ENCODE measurements around the gene RC3H1. TPM values are rescaled to one million over a fixed set of nuclear protein-coding genes. Genes with fewer than 3 reads are reported as not detected.

RC3H1 gene
- total and polyA plus RNA-seq, 9 of the 15 experiments (the other 6 are each of a cell fraction or from before 2014, with no cell fraction given): 2.4 to 31.7 (median 12.4) TPM

DNA sequence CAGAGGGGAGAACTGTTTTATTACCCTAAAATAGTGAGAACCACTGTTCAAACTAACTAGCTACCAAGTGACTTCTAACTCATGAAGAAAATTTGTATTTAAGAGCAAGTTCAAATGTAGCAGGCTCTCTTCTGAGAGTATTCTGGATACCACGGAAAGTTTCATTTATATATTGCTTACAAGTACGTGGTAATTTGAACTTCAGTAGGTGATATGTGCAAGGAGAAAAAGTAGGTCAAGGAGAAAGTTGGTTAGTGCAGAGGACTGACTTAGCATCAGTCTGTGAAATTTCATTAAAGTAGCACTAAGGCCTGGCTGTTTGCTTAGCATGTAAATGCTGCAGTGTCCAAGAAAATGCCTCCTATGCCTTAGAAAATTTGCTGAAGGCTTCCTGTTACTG, 121.7 kb downstream of the RC3H1 start:
- 23% methylated on average over 2 of the region's 2 CpGs for WGBS (ENCODE audit: insufficient coverage, low coverage, missing lambda C conversion rate)
- ChIA-PET POLR2A (no interaction called here), CTCF (ENCODE audit: low intra/inter-chr PET ratio) (no interaction called here)
- Histone ChIP-seq H3K9me3 (replicated peaks; ENCODE audit: control insufficient read depth, insufficient read depth, low read depth, low read length) (no peaks in the 10 kb centered on the region), H3K4me2 (ENCODE audit: insufficient read depth, low read length) (no peak overlapping the region), H3K4me1 (replicated peaks in 1 of 2; ENCODE audit: control insufficient read depth in 2 of 2, insufficient read depth in 2 of 2, low read length in 2 of 2) (no peaks in the 10 kb centered on the region), H3K9me1 (ENCODE audit: control insufficient read depth, insufficient read depth, low read length) (no peaks in the 10 kb centered on the region), H3K27ac (ENCODE audit: extremely low read depth, low read depth, low read length) (no peak overlapping the region), H3K4me3 (no peak overlapping the region), H2AFZ (ENCODE audit: low read depth, low read length) (no peak overlapping the region), H3K9ac (ENCODE audit: insufficient read depth in 1 of 2, low read depth in 2 of 2, low read length in 2 of 2) (no peak overlapping the region), H3K27me3 (ENCODE audit: control insufficient read depth in 2 of 2, insufficient read depth in 2 of 2, low read length in 2 of 2) (no peaks in the 10 kb centered on the region), H3K79me2 (ENCODE audit: control insufficient read depth, insufficient read depth, low read length) (no peaks in the 10 kb centered on the region), H4K20me1 (replicated peaks; ENCODE audit: control insufficient read depth, insufficient read depth, low read length) (no peaks in the 10 kb centered on the region), H3K36me3 (ENCODE audit: control insufficient read depth, insufficient read depth, low read length) (no peaks in the 10 kb centered on the region)
- no TSS peak for BruUV-seq (replicated peaks)
- intact Hi-C loops (cut with micrococcal nuclease) (no loop called here), in situ Hi-C loops (cut with MboI) (no loop called here)
- TF ChIP-seq FOXJ3 (CRISPR knock-in tag; IDR thresholded peaks at IDR 0.05) (no peak), SRSF7 (optimal IDR thresholded peaks at IDR 0.05; ENCODE audit: low read depth, low read length) (no peak), RBM34 (IDR thresholded peaks at IDR 0.05; ENCODE audit: borderline replicate concordance, insufficient read depth, low read length) (no peak), GABPB1 (CRISPR knock-in tag; IDR thresholded peaks at IDR 0.05) (no peak), ZNF354B (CRISPR knock-in tag; IDR thresholded peaks at IDR 0.05) (no peak), ATF7 (IDR thresholded peaks at IDR 0.05) (no peak), CHD4 (IDR thresholded peaks at IDR 0.05; ENCODE audit: insufficient read depth, insufficient replicate concordance, low read depth, low read length, poor library complexity, severe bottlenecking) (no peak), NCOA6 (IDR thresholded peaks at IDR 0.05) (no peak)
- TF ChIP-seq, protein P1, sequence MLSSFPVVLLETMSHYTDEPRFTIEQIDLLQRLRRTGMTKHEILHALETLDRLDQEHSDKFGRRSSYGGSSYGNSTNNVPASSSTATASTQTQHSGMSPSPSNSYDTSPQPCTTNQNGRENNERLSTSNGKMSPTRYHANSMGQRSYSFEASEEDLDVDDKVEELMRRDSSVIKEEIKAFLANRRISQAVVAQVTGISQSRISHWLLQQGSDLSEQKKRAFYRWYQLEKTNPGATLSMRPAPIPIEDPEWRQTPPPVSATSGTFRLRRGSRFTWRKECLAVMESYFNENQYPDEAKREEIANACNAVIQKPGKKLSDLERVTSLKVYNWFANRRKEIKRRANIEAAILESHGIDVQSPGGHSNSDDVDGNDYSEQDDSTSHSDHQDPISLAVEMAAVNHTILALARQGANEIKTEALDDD (IDR thresholded peaks at IDR 0.05): no peak
- TF ChIP-seq, protein P2, sequence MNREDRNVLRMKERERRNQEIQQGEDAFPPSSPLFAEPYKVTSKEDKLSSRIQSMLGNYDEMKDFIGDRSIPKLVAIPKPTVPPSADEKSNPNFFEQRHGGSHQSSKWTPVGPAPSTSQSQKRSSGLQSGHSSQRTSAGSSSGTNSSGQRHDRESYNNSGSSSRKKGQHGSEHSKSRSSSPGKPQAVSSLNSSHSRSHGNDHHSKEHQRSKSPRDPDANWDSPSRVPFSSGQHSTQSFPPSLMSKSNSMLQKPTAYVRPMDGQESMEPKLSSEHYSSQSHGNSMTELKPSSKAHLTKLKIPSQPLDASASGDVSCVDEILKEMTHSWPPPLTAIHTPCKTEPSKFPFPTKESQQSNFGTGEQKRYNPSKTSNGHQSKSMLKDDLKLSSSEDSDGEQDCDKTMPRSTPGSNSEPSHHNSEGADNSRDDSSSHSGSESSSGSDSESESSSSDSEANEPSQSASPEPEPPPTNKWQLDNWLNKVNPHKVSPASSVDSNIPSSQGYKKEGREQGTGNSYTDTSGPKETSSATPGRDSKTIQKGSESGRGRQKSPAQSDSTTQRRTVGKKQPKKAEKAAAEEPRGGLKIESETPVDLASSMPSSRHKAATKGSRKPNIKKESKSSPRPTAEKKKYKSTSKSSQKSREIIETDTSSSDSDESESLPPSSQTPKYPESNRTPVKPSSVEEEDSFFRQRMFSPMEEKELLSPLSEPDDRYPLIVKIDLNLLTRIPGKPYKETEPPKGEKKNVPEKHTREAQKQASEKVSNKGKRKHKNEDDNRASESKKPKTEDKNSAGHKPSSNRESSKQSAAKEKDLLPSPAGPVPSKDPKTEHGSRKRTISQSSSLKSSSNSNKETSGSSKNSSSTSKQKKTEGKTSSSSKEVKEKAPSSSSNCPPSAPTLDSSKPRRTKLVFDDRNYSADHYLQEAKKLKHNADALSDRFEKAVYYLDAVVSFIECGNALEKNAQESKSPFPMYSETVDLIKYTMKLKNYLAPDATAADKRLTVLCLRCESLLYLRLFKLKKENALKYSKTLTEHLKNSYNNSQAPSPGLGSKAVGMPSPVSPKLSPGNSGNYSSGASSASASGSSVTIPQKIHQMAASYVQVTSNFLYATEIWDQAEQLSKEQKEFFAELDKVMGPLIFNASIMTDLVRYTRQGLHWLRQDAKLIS (CRISPR knock-in tag; IDR thresholded peaks at IDR 0.05): no peak
- TF ChIP-seq, protein P3, sequence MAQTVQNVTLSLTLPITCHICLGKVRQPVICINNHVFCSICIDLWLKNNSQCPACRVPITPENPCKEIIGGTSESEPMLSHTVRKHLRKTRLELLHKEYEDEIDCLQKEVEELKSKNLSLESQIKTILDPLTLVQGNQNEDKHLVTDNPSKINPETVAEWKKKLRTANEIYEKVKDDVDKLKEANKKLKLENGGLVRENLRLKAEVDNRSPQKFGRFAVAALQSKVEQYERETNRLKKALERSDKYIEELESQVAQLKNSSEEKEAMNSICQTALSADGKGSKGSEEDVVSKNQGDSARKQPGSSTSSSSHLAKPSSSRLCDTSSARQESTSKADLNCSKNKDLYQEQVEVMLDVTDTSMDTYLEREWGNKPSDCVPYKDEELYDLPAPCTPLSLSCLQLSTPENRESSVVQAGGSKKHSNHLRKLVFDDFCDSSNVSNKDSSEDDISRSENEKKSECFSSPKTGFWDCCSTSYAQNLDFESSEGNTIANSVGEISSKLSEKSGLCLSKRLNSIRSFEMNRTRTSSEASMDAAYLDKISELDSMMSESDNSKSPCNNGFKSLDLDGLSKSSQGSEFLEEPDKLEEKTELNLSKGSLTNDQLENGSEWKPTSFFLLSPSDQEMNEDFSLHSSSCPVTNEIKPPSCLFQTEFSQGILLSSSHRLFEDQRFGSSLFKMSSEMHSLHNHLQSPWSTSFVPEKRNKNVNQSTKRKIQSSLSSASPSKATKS (CRISPR knock-in tag; IDR thresholded peaks at IDR 0.05): no peak
- TF ChIP-seq, protein P4, sequence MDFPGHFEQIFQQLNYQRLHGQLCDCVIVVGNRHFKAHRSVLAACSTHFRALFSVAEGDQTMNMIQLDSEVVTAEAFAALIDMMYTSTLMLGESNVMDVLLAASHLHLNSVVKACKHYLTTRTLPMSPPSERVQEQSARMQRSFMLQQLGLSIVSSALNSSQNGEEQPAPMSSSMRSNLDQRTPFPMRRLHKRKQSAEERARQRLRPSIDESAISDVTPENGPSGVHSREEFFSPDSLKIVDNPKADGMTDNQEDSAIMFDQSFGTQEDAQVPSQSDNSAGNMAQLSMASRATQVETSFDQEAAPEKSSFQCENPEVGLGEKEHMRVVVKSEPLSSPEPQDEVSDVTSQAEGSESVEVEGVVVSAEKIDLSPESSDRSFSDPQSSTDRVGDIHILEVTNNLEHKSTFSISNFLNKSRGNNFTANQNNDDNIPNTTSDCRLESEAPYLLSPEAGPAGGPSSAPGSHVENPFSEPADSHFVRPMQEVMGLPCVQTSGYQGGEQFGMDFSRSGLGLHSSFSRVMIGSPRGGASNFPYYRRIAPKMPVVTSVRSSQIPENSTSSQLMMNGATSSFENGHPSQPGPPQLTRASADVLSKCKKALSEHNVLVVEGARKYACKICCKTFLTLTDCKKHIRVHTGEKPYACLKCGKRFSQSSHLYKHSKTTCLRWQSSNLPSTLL (IDR thresholded peaks at IDR 0.05): no peak
- DNase-seq (ENCODE audit: extremely low read depth in 1 of 4, low spot score in 3 of 4) (no peak), FAIRE-seq (no peak), ATAC-seq (peak; percentile 24; the same call in 2 of the 3 replicates)

Measured in K562 (cell line).